NCI-H460 (cell line): ENCODE measurements around the gene KCTD17. TPM values are rescaled to one million over a fixed set of nuclear protein-coding genes. Genes with fewer than 3 reads are reported as not detected.

Experiments used
- DNase-seq: peaks from one replicate; pipeline ENCODE4 v3.0.0-alpha.2; 2016; ENCODE audit warnings: low read depth; ENCODE audit errors: extremely low read depth
- total RNA-seq: library from RNA; depleted of rRNA; stranded (reverse); fragments of >200 nt; shearing (Covaris generic); gene quantifications from 2 replicates; pipeline ENCODE4 v1.2.3, GENCODE V29; 2014

The KCTD17 gene
- total RNA-seq, 1 experiment from 2014 or later, result 3.3 TPM

GRCh38 chr22:37072673-37073072 lies 21.1 kb downstream of the KCTD17 start:
- no peak for DNase-seq

DNA sequence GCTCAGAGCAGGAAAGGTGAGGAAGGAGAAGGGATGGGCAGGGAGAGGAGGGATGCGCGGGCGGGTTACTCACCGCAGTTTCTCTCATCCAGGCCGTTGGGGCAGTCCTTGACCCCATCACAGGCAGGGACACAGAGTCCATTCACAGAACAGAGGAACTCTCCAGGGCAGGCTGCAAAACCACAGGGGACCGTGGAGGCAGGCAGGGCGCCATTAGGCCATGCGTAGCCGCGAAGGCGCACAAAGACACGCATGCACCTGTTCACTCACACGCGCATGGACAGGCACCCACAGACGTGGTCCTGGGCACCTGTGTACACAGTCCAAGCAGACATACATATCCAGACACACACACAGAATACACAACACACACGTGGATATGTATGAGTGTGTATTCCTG lies 23.0 kb downstream of the KCTD17 start:
- DNase-seq, result no peak

- DNase-seq, result no peak
These were observed 23.5 kb downstream of the KCTD17 start for GRCh38 chr22:37075046-37075445.

DNA sequence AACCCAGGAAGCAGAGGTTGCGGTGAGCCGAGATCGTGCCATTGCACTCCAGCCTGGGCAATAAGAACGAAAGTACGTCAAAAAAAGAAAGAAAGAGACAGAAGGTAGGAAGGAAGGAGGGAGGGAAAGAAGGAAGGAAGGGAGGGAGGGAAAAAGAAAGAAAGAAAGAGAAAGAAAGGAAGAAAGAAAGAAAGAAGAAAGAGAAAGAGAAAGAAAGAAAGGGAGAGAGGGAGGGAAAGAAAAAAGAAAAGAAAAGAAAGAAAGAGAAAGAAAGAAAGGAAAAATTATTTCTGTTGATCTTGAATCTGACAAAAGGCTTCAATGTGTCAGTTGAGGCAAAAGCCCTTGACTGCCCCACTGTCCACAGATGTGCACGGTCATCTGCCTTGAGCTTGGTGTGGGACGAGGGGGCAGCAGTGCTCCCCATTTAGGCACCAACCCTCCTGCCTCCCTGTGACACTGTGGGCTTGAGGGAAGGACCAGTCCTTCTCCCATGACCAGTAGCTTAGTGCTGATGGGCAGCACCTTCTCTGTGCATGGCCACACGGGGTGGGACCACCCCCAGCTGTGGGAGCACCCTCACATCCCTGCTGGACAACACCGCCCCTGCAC lies 24.4 kb downstream of the KCTD17 start:
- DNase-seq, result no peak

- DNase-seq, result no peak
These were observed 26.4 kb downstream of the KCTD17 start for GRCh38 chr22:37077802-37078448.

DNA sequence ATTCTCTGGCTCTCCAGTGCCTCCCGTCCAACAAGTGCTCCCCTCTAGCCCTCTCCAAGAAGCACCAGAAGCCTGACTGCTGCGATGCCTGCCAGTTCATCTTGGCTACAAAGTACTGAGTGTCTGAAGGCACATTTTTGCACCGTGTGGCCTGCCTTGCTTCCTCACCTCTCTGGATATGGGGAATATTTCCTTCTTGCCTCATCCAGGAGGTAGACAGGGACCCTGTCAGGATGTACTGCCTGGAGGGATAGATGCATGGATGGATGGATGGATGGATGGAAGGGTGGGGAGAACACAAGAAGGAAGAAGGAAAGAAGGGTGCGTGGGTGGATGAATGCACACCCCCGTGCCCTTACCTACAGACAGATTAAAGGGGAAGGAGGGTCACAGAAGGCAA lies 27.6 kb downstream of the KCTD17 start:
- no peak for DNase-seq

DNA sequence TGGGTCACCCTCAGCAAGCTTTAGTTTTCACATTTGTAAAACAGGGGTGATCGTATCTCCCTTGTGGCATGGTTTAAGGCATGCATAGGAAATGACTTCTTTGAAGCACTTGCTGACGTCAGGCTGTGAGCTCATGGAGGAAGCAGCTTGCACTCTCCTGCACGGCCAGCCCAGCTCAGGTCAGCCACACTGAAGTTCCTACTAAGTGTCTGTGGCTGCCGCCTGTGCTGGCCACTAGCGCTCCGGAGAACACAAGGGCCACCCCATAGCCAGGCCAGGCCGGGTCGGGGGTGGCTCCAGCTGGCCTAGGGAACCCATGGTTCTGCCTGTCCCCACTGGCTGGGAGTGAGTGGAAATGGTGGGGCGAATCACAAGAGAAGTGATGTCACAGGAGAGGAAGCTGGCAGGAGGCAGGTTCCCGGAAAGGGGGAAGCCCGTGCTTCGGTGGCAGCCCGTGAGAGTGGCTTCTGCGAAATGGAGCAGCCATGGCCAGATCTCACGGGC lies 28.2 kb downstream of the KCTD17 start:
- DNase-seq, result no peak

DNA sequence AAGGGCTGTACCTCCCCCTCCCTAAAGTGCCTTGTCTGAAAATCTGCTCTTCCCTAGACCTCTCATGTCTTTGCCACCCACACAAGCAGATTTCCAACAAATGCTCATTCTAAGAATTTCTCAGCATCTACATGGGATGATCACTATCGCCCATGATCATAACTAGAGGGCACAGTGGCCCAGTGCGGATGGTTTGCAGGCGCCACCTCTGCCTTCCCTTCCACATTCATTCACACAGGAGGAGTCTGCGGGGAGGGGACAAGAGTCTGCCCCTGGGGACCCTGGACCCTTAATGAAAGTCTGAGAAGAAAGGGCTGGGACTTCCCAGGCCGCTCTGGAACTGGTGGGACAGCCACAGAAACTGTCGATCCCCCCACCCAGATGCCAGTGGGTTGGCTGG lies 28.9 kb downstream of the KCTD17 start:
- DNase-seq, result no peak

DNA sequence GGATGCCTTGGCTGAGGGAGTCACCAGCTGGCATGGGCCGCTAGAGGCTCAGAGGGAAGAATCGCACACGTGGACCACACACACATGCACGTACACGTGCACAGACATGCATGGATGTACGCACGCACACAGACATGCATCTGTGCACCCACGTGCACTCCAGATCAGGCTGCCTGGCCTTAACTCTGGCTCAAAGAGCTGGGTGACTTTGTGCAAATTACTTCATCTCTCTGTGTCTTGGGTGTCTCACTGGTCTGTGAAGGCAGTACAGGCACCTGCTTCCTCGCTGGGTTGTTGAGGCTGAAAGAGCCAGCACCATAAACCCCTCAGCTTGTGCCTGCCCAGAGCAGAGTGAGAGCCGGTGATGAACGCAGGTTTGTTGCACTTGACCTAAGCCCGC lies 29.3 kb downstream of the KCTD17 start:
- DNase-seq, result no peak

DNA sequence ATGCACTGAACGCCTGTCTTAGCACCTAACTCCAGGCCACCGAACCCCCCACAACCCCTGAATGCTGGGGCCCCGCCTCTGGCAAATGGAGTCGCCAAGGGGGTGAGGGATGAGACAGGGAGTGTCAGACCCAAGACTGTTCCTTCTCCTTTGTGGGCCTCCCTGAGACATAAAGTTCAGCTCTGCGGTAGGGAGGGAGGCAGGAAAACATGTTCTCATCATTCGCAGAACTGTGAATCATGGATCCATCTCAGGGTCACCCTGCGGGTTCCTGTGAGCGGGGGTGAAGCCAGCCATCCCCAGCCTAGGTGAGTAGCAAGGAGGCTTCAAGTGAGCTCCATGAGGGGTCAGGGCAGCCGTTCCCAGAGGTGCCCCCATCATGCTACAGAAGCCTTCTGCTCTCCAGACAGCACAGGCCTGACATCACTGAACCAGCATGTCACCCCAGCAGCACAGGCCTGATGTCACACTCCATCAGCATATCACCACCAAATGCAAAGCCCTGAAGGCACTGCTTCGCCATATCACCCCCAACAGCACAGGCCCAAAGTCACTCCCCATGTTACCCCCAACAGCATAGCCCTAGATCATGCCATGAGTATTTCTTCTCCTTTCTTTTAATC lies 30.8 kb downstream of the KCTD17 start:
- DNase-seq, result no peak

DNA sequence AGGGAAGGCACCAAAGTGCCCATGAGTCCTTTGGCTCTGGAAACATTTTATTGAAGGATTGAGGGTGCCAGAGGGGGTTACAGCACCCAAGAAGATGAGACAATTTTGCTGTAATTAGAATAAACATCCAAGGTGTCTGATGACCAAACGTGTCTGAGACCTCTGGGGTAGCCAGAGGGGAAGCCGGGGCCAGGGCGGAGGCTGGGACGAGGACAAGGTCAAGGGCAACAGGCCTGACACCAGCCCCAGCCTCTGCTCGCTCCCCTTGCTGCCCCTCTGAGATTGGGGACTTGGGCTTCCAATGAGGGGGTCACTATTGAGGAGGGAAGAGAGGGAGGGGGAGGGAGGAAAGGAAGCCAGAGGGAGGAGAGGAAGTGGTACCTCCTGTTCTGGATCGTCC lies 32.4 kb downstream of the KCTD17 start:
- DNase-seq, result no peak

GRCh38 chr22:37084385-37084784 lies 32.8 kb downstream of the KCTD17 start:
- DNase-seq, result no peak

- DNase-seq, result no peak
These were observed 34.6 kb downstream of the KCTD17 start for GRCh38 chr22:37086184-37086583.

GRCh38 chr22:37088108-37088605 lies 36.6 kb downstream of the KCTD17 start:
- DNase-seq, result no peak

- no peak for DNase-seq
These were observed 37.3 kb downstream of the KCTD17 start for GRCh38 chr22:37088750-37089408.

- no peak for DNase-seq
These were observed 37.9 kb downstream of the KCTD17 start for GRCh38 chr22:37089434-37089833.

DNA sequence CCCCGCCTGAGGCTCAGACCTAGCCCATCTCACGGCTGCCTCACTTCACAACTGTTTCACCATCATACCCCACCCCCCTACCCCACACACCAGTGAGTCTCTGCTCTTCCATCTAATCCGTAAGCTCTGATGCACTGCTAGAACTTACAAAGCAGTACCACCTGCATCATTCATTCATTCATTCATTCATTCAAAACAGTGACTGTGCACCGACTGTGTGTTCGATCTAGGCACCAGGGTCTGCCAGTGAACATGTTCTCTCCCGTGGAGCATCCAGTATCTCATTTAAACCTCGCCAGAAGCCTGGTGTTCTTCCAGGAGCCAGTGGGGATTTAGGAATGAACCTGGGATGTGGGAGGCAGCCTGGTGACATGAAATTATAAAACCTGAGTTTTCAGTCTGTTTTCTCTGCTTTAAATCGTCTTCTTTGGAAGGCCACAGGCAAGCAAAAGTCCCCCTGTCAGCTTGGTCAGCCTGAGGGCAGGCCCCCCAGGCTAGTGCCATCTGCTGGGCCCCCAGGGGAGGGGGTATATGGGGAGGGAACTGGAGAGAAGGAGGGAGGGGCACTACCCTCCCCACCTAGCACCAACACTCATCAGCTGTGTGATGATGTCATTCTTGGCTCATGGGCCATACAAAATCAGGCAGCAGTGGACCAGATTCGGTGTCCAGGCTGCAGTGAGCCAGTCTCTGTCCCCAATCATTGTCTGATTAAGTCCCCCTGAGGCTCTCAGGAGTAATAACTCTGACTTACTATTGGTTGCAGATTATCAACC lies 39.6 kb downstream of the KCTD17 start:
- DNase-seq, result no peak

GRCh38 chr22:37091994-37092393 lies 40.5 kb downstream of the KCTD17 start:
- DNase-seq, result no peak

DNA sequence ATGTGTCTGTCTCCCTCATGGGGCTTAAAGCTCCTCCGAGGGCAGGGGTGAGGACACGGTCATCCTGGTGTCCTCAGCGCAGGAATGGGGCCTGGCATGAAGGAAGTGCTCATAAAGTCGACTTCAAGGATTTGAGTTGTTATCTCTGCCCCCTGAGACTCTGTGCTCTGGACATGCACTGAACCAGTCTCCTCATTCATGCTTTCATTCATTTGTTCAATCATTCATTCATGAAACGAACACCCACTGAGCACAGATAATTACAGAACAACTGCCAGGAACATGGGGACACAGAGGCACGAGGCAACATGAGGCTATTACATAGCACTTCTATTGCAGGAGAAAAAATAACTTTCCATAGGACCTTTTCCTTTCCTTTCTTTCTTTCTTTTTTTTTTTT lies 41.5 kb downstream of the KCTD17 start:
- no peak for DNase-seq

DNA sequence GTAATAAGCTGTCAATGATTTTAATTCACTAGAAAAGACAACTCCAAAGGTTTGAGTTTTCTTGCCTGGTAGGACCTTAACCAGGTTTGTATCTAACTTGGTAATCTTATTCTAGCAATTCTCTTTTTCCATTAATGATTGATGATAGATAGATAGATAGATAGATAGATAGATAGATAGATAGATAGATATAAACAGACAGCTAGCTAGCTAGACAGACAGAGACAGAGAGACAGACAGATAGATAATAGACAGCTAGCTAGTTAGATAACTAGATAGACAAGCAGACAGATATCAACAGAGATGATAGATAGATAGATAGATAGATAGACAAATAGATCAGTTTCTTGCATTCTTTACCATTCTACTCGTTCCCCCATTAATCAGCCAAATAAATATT lies 42.7 kb downstream of the KCTD17 start:
- DNase-seq, result no peak

DNA sequence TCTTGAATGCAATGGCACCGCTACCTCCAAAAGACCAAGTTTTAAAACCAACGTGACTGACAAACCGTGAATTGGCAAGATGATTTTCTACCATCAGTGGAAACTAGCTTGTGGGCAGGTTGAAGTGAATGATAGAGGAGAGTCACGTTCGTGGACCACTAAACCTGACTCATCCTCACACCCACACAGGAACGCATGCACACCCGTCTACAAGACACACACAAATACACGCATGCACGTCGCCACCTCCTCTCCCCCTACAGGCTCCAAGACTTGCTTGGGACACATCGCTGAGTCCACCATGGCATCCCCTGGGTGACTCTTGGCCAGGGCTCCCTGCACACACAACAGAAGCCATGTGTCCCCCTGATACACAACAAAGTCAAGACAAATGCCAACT lies 43.6 kb downstream of the KCTD17 start:
- DNase-seq, result no peak
